Colonic mucosa (tissue), 4 donors: ENCODE measurements around the gene CNTNAP5. TPM values are rescaled to one million over a fixed set of nuclear protein-coding genes. Genes with fewer than 3 reads are reported as not detected.

Experiments used
- DNase-seq: peaks from one replicate; pipeline ENCODE4 v3.0.0-alpha.2; 2020
- H3K27ac ChIP-seq: fragments of 200-600 bp; one replicate; pipeline ENCODE4 v1.8.0; 2021
- H3K27me3 ChIP-seq: fragments of 200-600 bp; one replicate; pipeline ENCODE4 v1.8.0; 2021
- H3K36me3 ChIP-seq: fragments of 200-600 bp; one replicate; pipeline ENCODE4 v1.8.0; 2021
- H3K4me1 ChIP-seq: fragments of 200-600 bp; one replicate; pipeline ENCODE4 v1.8.0; 2021; ENCODE audit warnings: mild to moderate bottlenecking
- H3K4me3 ChIP-seq: fragments of 200-600 bp; one replicate; pipeline ENCODE4 v1.8.0; 2021
- H3K9ac ChIP-seq, 2 donors: one replicate each; pipeline ENCODE4 v1.7.0; 2013; ENCODE audit warnings: control low read depth in 2 of 2, low read depth in 2 of 2, low read length in 2 of 2
- H3K9me3 ChIP-seq: fragments of 200-600 bp; one replicate; pipeline ENCODE4 v1.8.0; 2021
- intact Hi-C: fragments of 100-400 bp; cut with DNase I; formaldehyde crosslinking; loops from one replicate; pipeline ENCODE4 v1.14.1; 2022
- total RNA-seq, 2 donors: library from RNA; stranded (reverse); fragmentation: NEBNext Ultra II Directional in 1 of 2; extraction: Animal tissue kit (Norgen Biotek cat#: 25700) in 1 of 2; gene quantifications; one replicate each; pipeline ENCODE4 v1.2.1, GENCODE V29; 2021
- TF ChIP-seq, protein P1 (sequence below): fragments of 200-600 bp; IDR thresholded peaks from one replicate; pipeline ENCODE4 v1.8.0; 2022; ENCODE audit warnings: antibody characterized with exemption, mild to moderate bottlenecking
- donor health status: healthy.
- donor health status: DM: no; HTN: no; CAD: no.
- donor health status: DM: no; HTN: no; CAD: no.

The CNTNAP5 gene
- total RNA-seq, 2 donors from 2014 or later, result 0.35 TPM; not detected in 1

DNA sequence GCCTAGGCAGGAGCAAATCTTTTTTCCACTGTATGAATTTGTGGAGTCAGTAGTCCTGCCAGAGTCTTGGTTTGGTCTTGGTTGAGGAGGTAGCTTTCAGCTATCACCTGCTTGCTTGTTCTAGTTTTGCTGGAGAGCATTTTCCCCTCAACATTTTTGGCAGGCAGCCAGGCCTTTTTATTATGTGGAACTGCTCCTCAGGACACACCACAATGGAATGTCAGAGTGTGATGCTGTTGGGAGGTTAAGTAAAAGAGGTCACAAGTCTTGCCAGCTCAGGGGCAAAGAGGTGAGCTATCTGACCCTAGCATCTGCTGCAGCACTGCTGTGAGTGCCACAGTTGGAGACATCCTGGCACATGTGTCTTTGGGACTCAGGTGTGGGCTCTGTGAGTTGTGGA, 258.0 kb downstream of the CNTNAP5 start:
- Histone ChIP-seq H3K4me1 (no peaks in the 10 kb centered on the region), H3K9me3 (no peaks in the 10 kb centered on the region), H3K4me3 (no peak overlapping the region), H3K9ac (no peak overlapping the region), H3K36me3 (no peaks in the 10 kb centered on the region), H3K27me3 (no peaks in the 10 kb centered on the region), H3K27ac (no peak overlapping the region)
- intact Hi-C loops, result no loop called here
- TF ChIP-seq, protein P1, sequence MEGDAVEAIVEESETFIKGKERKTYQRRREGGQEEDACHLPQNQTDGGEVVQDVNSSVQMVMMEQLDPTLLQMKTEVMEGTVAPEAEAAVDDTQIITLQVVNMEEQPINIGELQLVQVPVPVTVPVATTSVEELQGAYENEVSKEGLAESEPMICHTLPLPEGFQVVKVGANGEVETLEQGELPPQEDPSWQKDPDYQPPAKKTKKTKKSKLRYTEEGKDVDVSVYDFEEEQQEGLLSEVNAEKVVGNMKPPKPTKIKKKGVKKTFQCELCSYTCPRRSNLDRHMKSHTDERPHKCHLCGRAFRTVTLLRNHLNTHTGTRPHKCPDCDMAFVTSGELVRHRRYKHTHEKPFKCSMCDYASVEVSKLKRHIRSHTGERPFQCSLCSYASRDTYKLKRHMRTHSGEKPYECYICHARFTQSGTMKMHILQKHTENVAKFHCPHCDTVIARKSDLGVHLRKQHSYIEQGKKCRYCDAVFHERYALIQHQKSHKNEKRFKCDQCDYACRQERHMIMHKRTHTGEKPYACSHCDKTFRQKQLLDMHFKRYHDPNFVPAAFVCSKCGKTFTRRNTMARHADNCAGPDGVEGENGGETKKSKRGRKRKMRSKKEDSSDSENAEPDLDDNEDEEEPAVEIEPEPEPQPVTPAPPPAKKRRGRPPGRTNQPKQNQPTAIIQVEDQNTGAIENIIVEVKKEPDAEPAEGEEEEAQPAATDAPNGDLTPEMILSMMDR, result no peak
- no peak for DNase-seq

DNA sequence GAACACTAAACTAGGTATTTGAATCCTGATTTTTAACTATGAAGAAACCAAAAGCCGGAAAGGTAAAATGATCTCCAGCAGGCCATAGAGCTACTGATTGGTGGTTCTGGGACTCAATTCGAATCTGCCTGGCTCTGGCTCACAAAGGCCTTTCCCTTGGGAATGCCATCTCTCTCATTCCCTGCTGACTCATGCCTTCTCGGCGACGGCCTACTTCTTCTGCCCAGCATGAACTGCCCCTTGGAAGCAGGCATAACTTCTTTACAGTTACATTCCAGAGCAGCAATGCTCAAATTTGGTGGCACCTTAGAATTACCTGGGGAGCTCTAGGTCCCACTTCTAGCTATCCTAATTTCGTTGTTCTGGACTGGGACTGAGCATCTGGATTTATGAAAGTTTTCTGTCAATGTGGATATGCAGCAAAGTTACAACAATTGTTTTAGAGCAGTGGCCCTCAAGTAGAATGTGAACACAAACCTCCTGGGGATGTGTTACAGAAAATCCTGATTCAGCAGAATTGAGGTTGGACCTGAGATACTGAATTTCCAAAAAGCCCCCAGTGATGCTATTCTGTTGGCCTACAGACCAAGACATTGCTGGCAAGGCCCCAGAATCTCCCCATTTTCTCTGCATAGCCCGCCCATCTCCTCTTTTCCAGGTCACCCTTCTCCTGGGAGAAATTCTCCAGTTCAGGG, 261.1 kb downstream of the CNTNAP5 start:
- DNase-seq, result no peak
- H3K4me3 ChIP-seq, result no peak overlapping the region
- H3K9me3 ChIP-seq, result no peaks in the 10 kb centered on the region
- H3K36me3 ChIP-seq, result no peaks in the 10 kb centered on the region
- intact Hi-C loops, result no loop called here
- no peak overlapping the region for H3K27ac ChIP-seq
- no peaks in the 10 kb centered on the region for H3K27me3 ChIP-seq
- no peaks in the 10 kb centered on the region for H3K4me1 ChIP-seq
- TF ChIP-seq, protein P1, result no peak
- no peak overlapping the region for H3K9ac ChIP-seq

DNA sequence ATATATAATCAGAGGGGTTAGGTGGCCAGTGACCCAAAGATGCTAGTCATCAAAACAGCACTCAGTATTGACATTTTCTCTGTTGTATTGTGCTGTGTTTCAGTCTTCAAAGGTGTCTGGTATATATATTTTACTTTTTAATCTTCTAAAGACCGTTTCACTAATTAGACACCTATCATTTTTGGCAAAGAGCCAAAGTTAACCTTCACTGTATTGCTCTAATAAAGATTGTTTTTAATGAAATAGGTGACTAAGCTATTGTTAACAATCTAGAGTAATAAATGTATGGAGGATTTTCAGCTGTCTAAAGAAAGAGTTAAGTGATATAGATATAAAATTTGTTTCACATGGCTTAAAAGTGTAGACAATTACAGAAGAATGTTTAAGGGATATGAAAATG, 264.0 kb downstream of the CNTNAP5 start:
- no peaks in the 10 kb centered on the region for H3K4me1 ChIP-seq
- no peak overlapping the region for H3K4me3 ChIP-seq
- intact Hi-C loops, result no loop called here
- H3K36me3 ChIP-seq, result no peaks in the 10 kb centered on the region
- no peaks in the 10 kb centered on the region for H3K9me3 ChIP-seq
- TF ChIP-seq, protein P1, result no peak
- H3K27ac ChIP-seq, result no peak overlapping the region
- H3K9ac ChIP-seq, result no peak overlapping the region
- DNase-seq, result no peak
- H3K27me3 ChIP-seq, result no peaks in the 10 kb centered on the region

DNA sequence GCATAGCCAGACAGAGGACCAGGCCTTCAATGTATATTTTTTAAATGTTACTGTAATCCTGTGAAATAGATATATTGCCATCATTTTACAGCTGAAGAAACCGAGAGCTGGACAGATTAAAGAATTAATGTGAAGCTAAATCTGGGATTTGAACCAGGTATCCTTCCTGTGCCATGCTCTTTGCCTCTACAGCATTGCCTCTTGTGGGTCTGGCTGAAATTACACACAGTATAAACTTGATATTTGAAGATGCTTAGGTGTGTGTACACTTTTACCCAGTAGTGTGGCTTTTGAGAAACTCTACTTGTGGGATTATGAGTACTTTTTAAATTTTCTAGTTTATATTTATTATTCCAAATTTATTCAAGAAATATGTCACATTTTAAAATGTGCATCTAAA, 264.5 kb downstream of the CNTNAP5 start:
- no peaks in the 10 kb centered on the region for H3K9me3 ChIP-seq
- H3K9ac ChIP-seq, result no peak overlapping the region
- no peaks in the 10 kb centered on the region for H3K4me1 ChIP-seq
- H3K27ac ChIP-seq, result no peak overlapping the region
- H3K27me3 ChIP-seq, result no peaks in the 10 kb centered on the region
- DNase-seq, result no peak
- H3K4me3 ChIP-seq, result no peak overlapping the region
- TF ChIP-seq, protein P1, result no peak
- intact Hi-C loops, result no loop called here
- H3K36me3 ChIP-seq, result no peaks in the 10 kb centered on the region

DNA sequence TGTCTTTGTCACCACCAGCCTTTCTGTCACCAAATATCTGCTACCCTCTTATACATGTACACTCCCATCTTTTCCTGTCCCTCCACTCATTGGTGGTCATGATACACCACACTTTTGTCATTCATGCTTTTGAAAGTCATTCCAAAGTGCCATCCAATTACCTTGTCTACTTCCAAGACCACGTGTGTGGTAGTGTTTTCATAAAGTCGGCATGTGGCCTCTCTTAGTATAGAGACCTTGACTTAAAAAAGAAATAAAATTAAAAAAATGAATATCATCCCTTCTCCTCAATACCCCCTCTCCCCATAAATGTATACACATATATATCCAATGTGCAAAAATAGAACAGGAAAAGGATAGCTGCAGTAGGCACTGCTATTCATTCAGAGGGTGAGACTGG, 271.4 kb downstream of the CNTNAP5 start:
- DNase-seq, result no peak
- H3K36me3 ChIP-seq, result no peaks in the 10 kb centered on the region
- H3K4me1 ChIP-seq, result no peaks in the 10 kb centered on the region
- H3K9me3 ChIP-seq, result no peaks in the 10 kb centered on the region
- H3K27me3 ChIP-seq, result no peaks in the 10 kb centered on the region
- no peak overlapping the region for H3K4me3 ChIP-seq
- H3K9ac ChIP-seq, result no peak overlapping the region
- intact Hi-C loops, result no loop called here
- H3K27ac ChIP-seq, result no peak overlapping the region
- TF ChIP-seq, protein P1, result no peak
